ENCODE measurements around the gene DOP1B.

- TF ChIP-seq POLR2AphosphoS5 (IDR thresholded peaks at IDR 0.05; ENCODE audit: borderline replicate concordance, low read depth, low read length) (no peak), EZH2 (IDR thresholded peaks at IDR 0.05) (no peak), FOXP2 (optimal IDR thresholded peaks at IDR 0.05; ENCODE audit: control extremely low read depth, extremely low read length, insufficient read depth) (no peak)
These were observed 30.4 kb upstream of the DOP1B start for GRCh38 chr21:36126208-36126565.
